RWPE2 (cell line): Measurements from ENCODE around the gene GDE1.

Source experiments
- ATAC-seq: fragments of 200-7000 bp; cut with Tn5 transposase; 3 replicates; pipeline ENCODE4 v1.9.1; 2021; ENCODE audit warnings: low read depth
- DNase-seq: peaks from one replicate; pipeline ENCODE4 v3.0.0-alpha.2; 2020; ENCODE audit warnings: low spot score
- H3K27ac ChIP-seq: fragments of 450-650 bp; 2 replicates; pipeline ENCODE4 v1.5.1; 2017; ENCODE audit warnings: mild to moderate bottlenecking; ENCODE audit not compliant: poor library complexity, severe bottlenecking
- H3K27me3 ChIP-seq: fragments of 250-450 bp; sonication (Bioruptor Pico); 2 replicates; pipeline ENCODE4 v1.5.1; 2021; ENCODE audit warnings: mild to moderate bottlenecking, moderate library complexity; ENCODE audit not compliant: insufficient read depth, poor library complexity, severe bottlenecking
- H3K36me3 ChIP-seq: fragments of 250-450 bp; sonication (Bioruptor Pico); 2 replicates; pipeline ENCODE4 v1.5.1; 2020; ENCODE audit warnings: low read depth, mild to moderate bottlenecking, moderate library complexity
- H3K4me1 ChIP-seq: fragments of 250-450 bp; sonication (Bioruptor Pico); 2 replicates; pipeline ENCODE4 v1.5.1; 2021; ENCODE audit warnings: mild to moderate bottlenecking, moderate library complexity; ENCODE audit not compliant: insufficient read depth, poor library complexity, severe bottlenecking
- H3K4me3 ChIP-seq: fragments of 250-450 bp; sonication (Bioruptor Pico); 2 replicates; pipeline ENCODE4 v1.5.1; 2021; ENCODE audit warnings: mild to moderate bottlenecking, moderate library complexity; ENCODE audit not compliant: severe bottlenecking
- H3K9me3 ChIP-seq: fragments of 250-450 bp; sonication (Bioruptor Pico); 2 replicates; pipeline ENCODE4 v1.5.1; 2021; ENCODE audit warnings: mild to moderate bottlenecking, moderate library complexity; ENCODE audit not compliant: severe bottlenecking
- CTCF ChIP-seq: fragments of 450-650 bp; IDR thresholded peaks from one replicate; pipeline ENCODE4 v1.5.1; 2017; ENCODE audit warnings: mild to moderate bottlenecking, moderate library complexity; ENCODE audit not compliant: poor library complexity, severe bottlenecking

The GDE1 gene

GRCh38 chr16:19560078-19560477 is 38.2 kb upstream of the GDE1 start:
- DNase-seq, result no peak
- Histone ChIP-seq H3K36me3 (no peaks in the 10 kb centered on the region), H3K27me3 (no peaks in the 10 kb centered on the region), H3K27ac (no peak overlapping the region), H3K9me3 (no peaks in the 10 kb centered on the region), H3K4me1 (no peaks in the 10 kb centered on the region), H3K4me3 (no peak overlapping the region)
- ATAC-seq, result no peak
- no peak for TF ChIP-seq CTCF

GRCh38 chr16:19559242-19559910 is 37.5 kb upstream of the GDE1 start:
- Histone ChIP-seq H3K9me3 (no peaks in the 10 kb centered on the region), H3K4me1 (peaks cover under 1% of the 10 kb centered on the region), H3K36me3 (no peaks in the 10 kb centered on the region), H3K27ac (no peak overlapping the region), H3K4me3 (no peak overlapping the region), H3K27me3 (no peaks in the 10 kb centered on the region)
- DNase-seq, result no peak
- peak; percentile 80 for TF ChIP-seq CTCF
- no peak for ATAC-seq

- TF ChIP-seq CTCF, result no peak
- Histone ChIP-seq H3K27me3 (no peaks in the 10 kb centered on the region), H3K4me1 (peaks cover 4% of the 10 kb centered on the region), H3K9me3 (no peaks in the 10 kb centered on the region), H3K27ac (peak overlapping the region; percentile 31), H3K36me3 (peaks cover 9% of the 10 kb centered on the region; the same call in 1 of the 2 replicates), H3K4me3 (peak overlapping the region; percentile 38)
- ATAC-seq (no peak), DNase-seq (no peak)
Observed at GRCh38 chr16:19555938-19556771, 34.3 kb upstream of the GDE1 start.

- peak; percentile 99 for ATAC-seq
- Histone ChIP-seq H3K9me3 (no peaks in the 10 kb centered on the region), H3K27me3 (no peaks in the 10 kb centered on the region), H3K4me3 (peak within 1 kb of the TSS; percentile 38), H3K4me1 (peaks cover 4% of the 10 kb centered on the region), H3K36me3 (peaks cover 17% of the 10 kb centered on the region), H3K27ac (peak within 1 kb of the TSS; percentile 31)
- peak; percentile 96 for DNase-seq
- TF ChIP-seq CTCF, result peak; percentile 88
Observed at GRCh38 chr16:19555186-19555937, 33.5 kb upstream of the GDE1 start, which contains the start of gene VPS35L. Gene VPS35L (plus strand): TSS chr16:19555703. CDS start chr16:19555730, 27 bp downstream.
